ENCODE results near the gene C1orf50.

The C1orf50 gene

DNA sequence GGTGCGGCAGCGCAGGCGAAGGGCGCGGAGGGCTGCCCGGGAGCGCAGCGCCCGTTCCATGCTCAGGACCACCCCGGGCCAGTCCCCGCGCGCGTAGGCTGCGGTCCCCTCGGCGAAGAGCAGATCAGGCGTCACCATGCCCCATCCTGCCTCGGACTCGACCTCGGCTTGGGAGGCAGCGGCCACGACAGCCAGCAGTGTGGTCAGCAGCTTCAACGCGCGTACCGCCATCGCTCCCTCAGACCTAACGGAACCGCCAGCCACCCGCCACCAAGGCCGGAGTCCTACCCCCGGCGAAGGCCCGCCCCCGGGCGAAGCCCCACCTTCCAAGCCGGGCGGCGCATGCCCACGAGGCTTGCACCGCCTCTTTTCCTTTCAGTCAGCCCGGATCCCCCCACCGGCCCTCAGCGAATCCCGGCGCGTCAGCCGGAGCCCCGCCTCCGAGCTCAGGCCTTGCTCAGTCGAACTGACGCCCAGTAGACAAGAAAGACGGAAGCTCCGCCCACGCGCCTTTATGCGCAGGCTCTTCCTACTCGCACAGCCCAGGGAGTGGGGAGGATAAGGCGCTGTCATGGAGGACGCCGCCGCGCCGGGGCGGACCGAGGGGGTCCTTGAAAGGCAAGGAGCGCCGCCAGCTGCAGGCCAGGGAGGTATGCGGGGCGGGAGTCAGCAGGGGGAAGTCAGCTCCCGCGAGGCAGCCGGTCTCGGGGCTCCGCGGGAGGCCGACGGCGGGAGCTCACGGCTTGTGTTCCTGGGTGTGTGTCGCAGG, at the start of gene C1orf50, which contains the start of gene P3H1 (continued):
- TF ChIP-seq, protein P1, sequence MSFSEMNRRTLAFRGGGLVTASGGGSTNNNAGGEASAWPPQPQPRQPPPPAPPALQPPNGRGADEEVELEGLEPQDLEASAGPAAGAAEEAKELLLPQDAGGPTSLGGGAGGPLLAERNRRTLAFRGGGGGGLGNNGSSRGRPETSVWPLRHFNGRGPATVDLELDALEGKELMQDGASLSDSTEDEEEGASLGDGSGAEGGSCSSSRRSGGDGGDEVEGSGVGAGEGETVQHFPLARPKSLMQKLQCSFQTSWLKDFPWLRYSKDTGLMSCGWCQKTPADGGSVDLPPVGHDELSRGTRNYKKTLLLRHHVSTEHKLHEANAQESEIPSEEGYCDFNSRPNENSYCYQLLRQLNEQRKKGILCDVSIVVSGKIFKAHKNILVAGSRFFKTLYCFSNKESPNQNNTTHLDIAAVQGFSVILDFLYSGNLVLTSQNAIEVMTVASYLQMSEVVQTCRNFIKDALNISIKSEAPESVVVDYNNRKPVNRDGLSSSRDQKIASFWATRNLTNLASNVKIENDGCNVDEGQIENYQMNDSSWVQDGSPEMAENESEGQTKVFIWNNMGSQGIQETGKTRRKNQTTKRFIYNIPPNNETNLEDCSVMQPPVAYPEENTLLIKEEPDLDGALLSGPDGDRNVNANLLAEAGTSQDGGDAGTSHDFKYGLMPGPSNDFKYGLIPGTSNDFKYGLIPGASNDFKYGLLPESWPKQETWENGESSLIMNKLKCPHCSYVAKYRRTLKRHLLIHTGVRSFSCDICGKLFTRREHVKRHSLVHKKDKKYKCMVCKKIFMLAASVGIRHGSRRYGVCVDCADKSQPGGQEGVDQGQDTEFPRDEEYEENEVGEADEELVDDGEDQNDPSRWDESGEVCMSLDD (tag by site-specific recombination; IDR thresholded peaks at IDR 0.05): no peak
- TF ChIP-seq ZNF221 (tag by site-specific recombination; IDR thresholded peaks at IDR 0.05; ENCODE audit: borderline replicate concordance) (no peak), ZNF146 (tag by site-specific recombination; IDR thresholded peaks at IDR 0.05) (no peak), SALL2 (tag by site-specific recombination; IDR thresholded peaks at IDR 0.05; ENCODE audit: borderline replicate concordance) (no peak), ZNF140 (tag by site-specific recombination; IDR thresholded peaks at IDR 0.05) (no peak), HOXA7 (CRISPR knock-in tag; IDR thresholded peaks at IDR 0.05; ENCODE audit: borderline replicate concordance) (no peak), ZFP41 (tag by site-specific recombination; IDR thresholded peaks at IDR 0.05; ENCODE audit: borderline replicate concordance) (no peak), ZXDB (tag by site-specific recombination; IDR thresholded peaks at IDR 0.05) (peak; percentile 66), ZNF202 (tag by site-specific recombination; IDR thresholded peaks at IDR 0.05; ENCODE audit: borderline replicate concordance) (no peak), ZNF274 (IDR thresholded peaks at IDR 0.05; ENCODE audit: low read length) (no peak), ZNF274 (tag by site-specific recombination; IDR thresholded peaks at IDR 0.05; ENCODE audit: borderline replicate concordance) (no peak), SP3 (tag by site-specific recombination; IDR thresholded peaks at IDR 0.05) (peak; percentile 94), ZNF785 (tag by site-specific recombination; IDR thresholded peaks at IDR 0.05) (peak; percentile 75; the same call in 1 of the 2 replicates), ZFP37 (tag by site-specific recombination; IDR thresholded peaks at IDR 0.05) (no peak), ZNF670 (tag by site-specific recombination; IDR thresholded peaks at IDR 0.05; ENCODE audit: low read depth) (no peak), ZNF169 (tag by site-specific recombination; IDR thresholded peaks at IDR 0.05) (0 out of 2 replicates have a peak, but pooled peaks have one; percentile 40), ZNF248 (tag by site-specific recombination; IDR thresholded peaks at IDR 0.05) (no peak)
- TF ChIP-seq, protein P2, sequence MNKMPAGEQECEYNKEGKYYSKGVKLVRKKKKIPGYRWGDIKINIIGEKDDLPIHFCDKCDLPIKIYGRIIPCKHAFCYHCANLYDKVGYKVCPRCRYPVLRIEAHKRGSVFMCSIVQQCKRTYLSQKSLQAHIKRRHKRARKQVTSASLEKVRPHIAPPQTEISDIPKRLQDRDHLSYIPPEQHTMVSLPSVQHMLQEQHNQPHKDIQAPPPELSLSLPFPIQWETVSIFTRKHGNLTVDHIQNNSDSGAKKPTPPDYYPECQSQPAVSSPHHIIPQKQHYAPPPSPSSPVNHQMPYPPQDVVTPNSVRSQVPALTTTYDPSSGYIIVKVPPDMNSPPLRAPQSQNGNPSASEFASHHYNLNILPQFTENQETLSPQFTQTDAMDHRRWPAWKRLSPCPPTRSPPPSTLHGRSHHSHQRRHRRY (tag by site-specific recombination; IDR thresholded peaks at IDR 0.05): no peak

DNA sequence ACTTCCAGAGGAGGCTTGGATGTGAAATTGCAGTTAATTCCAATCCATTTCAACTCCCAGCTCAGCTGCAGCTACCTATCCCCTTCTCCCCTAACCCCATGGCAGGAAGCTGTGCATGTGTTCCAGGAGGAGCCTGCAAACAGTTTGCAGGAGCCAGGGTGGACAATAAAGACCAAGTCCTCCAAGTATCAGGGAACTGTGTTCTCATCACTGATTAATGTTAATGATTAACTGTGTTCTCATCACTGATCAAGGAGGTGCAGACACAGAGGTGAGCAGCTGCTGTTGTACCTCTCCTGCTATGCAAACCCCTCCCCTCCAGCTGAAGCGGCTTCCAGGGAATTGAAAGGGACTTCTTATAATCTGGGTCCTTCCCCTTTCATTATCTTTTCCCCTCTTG, 46.2 kb upstream of the C1orf50 start:
- ChIA-PET CTCF (no interaction called here), POLR2A (no interaction called here)
- H3K4me1 ChIP-seq (ENCODE audit: control insufficient read depth, insufficient read depth, low read length): no peaks in the 10 kb centered on the region
- H3K36me3 ChIP-seq (ENCODE audit: control insufficient read depth in 2 of 2, insufficient read depth in 1 of 2, low read length in 2 of 2): peaks cover 0 to 26% of the 10 kb centered on the region in 2 experiments; a peak in 1 of 3 replicates
- no peaks in the 10 kb centered on the region for H3K9me3 ChIP-seq (ENCODE audit: control insufficient read depth, insufficient read depth, low read depth, low read length)
- no peak overlapping the region for H3K27ac ChIP-seq (ENCODE audit: extremely low read depth, low read depth, low read length)
- no peak overlapping the region for H3K4me3 ChIP-seq (ENCODE audit: low read depth, low read length)
- TF ChIP-seq, protein P3, sequence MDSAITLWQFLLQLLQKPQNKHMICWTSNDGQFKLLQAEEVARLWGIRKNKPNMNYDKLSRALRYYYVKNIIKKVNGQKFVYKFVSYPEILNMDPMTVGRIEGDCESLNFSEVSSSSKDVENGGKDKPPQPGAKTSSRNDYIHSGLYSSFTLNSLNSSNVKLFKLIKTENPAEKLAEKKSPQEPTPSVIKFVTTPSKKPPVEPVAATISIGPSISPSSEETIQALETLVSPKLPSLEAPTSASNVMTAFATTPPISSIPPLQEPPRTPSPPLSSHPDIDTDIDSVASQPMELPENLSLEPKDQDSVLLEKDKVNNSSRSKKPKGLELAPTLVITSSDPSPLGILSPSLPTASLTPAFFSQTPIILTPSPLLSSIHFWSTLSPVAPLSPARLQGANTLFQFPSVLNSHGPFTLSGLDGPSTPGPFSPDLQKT (IDR thresholded peaks at IDR 0.05; ENCODE audit: borderline replicate concordance, low read depth, low read length): no peak
- TF ChIP-seq ZNF830 (tag by site-specific recombination; IDR thresholded peaks at IDR 0.05; ENCODE audit: low read depth): no peak
- no peak for TF ChIP-seq ZNF768 (tag by site-specific recombination; IDR thresholded peaks at IDR 0.05)
- TF ChIP-seq KLF9 (tag by site-specific recombination; IDR thresholded peaks at IDR 0.05; ENCODE audit: low read depth): no peak
- no peak for TF ChIP-seq ZNF132 (tag by site-specific recombination; IDR thresholded peaks at IDR 0.05; ENCODE audit: borderline replicate concordance)
- no peak for TF ChIP-seq SP7 (tag by site-specific recombination; IDR thresholded peaks at IDR 0.05)
- TF ChIP-seq ZNF777 (tag by site-specific recombination; IDR thresholded peaks at IDR 0.05; ENCODE audit: borderline replicate concordance): no peak
- TF ChIP-seq, protein P4, sequence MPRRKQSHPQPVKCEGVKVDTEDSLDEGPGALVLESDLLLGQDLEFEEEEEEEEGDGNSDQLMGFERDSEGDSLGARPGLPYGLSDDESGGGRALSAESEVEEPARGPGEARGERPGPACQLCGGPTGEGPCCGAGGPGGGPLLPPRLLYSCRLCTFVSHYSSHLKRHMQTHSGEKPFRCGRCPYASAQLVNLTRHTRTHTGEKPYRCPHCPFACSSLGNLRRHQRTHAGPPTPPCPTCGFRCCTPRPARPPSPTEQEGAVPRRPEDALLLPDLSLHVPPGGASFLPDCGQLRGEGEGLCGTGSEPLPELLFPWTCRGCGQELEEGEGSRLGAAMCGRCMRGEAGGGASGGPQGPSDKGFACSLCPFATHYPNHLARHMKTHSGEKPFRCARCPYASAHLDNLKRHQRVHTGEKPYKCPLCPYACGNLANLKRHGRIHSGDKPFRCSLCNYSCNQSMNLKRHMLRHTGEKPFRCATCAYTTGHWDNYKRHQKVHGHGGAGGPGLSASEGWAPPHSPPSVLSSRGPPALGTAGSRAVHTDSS (tag by site-specific recombination; IDR thresholded peaks at IDR 0.05): no peak
- TF ChIP-seq, protein P5, sequence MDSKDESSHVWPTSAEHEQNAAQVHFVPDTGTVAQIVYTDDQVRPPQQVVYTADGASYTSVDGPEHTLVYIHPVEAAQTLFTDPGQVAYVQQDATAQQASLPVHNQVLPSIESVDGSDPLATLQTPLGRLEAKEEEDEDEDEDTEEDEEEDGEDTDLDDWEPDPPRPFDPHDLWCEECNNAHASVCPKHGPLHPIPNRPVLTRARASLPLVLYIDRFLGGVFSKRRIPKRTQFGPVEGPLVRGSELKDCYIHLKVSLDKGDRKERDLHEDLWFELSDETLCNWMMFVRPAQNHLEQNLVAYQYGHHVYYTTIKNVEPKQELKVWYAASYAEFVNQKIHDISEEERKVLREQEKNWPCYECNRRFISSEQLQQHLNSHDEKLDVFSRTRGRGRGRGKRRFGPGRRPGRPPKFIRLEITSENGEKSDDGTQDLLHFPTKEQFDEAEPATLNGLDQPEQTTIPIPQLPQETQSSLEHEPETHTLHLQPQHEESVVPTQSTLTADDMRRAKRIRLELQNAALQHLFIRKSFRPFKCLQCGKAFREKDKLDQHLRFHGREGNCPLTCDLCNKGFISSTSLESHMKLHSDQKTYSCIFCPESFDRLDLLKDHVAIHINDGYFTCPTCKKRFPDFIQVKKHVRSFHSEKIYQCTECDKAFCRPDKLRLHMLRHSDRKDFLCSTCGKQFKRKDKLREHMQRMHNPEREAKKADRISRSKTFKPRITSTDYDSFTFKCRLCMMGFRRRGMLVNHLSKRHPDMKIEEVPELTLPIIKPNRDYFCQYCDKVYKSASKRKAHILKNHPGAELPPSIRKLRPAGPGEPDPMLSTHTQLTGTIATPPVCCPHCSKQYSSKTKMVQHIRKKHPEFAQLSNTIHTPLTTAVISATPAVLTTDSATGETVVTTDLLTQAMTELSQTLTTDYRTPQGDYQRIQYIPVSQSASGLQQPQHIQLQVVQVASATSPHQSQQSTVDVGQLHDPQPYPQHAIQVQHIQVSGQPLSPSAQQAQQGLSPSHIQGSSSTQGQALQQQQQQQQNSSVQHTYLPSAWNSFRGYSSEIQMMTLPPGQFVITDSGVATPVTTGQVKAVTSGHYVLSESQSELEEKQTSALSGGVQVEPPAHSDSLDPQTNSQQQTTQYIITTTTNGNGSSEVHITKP (tag by site-specific recombination; IDR thresholded peaks at IDR 0.05): no peak
- TF ChIP-seq ZBTB48 (tag by site-specific recombination; IDR thresholded peaks at IDR 0.05): no peak
